ENCODE data around the gene SUMO2. TPM values are rescaled to one million over a fixed set of nuclear protein-coding genes. Genes with fewer than 3 reads are reported as not detected.

SUMO2 gene
- total and polyA plus RNA-seq, 2 of the 13 experiments (the other 11 are each of a cell fraction or from before 2014, with no cell fraction given) = 337 to 553 TPM

DNA sequence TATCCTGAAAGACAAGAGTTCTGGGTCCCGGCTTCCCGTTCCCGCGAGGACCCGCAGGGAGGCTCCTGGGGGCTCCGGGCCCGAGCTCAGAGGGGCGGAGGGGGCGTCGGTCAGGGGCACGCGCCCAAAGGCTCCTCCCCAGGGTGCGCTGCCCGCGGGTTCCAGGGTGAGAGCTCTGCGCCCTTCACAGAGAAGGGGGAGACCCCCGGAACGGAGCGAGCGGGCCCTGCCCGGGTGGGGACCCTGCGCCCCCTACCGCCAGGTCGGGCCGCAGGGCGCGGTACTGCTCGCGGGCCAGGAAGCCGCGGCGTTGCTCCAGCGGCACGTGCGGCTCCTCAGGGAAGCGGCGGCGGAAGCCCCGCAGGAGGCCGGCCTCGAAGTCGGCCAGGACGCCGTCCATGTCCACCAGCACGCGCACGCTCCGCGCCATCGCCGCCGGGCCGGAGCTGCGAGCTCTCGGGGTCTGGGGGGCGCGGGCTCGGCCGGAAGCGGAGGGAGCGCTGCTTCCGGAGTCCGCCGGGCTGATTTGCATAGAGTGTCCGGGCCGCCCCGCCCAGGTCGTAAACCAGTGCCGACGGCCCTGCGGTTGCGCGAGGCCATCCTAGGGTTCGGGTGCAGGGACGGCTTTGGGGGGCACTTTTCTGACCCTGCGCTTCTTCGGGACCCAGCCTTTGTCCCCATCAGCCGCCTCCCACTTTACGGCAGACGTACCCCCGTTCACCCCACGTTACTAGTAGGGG is 51.3 kb downstream of the SUMO2 start, which contains the start of gene NT5C (continued):
- TF ChIP-seq, protein P1, sequence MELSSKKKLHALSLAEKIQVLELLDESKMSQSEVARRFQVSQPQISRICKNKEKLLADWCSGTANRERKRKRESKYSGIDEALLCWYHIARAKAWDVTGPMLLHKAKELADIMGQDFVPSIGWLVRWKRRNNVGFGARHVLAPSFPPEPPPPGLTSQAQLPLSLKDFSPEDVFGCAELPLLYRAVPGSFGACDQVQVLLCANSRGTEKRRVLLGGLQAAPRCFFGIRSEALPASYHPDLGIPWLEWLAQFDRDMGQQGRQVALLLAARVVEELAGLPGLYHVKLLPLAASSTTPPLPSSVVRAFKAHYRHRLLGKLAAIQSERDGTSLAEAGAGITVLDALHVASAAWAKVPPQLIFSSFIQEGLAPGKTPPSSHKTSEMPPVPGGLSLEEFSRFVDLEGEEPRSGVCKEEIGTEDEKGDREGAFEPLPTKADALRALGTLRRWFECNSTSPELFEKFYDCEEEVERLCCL (CRISPR knock-in tag; IDR thresholded peaks at IDR 0.05; ENCODE audit: borderline replicate concordance) = no peak
- TF ChIP-seq SRSF9 (IDR thresholded peaks at IDR 0.05; ENCODE audit: borderline replicate concordance, insufficient read depth, low read depth, low read length, poor library complexity, severe bottlenecking) (no peak), HDAC1 (CRISPR knock-in tag; IDR thresholded peaks at IDR 0.05) (peak; percentile 53; the same call in 1 of the 2 replicates), ZNF446 (CRISPR knock-in tag; IDR thresholded peaks at IDR 0.05) (peak; percentile 77; the same call in 1 of the 2 replicates), ZNF570 (CRISPR knock-in tag; IDR thresholded peaks at IDR 0.05; ENCODE audit: borderline replicate concordance) (peak; percentile 76; the same call in 1 of the 2 replicates), ZNF180 (CRISPR knock-in tag; IDR thresholded peaks at IDR 0.05; ENCODE audit: borderline replicate concordance, low read depth) (0 out of 2 replicates have a peak, but pooled peaks have one; percentile 18), CBX1 (IDR thresholded peaks at IDR 0.05; ENCODE audit: low read depth) (peak; percentile 83), ZNF431 (CRISPR knock-in tag; IDR thresholded peaks at IDR 0.05; ENCODE audit: borderline replicate concordance, low read depth) (peak; percentile 54; the same call in 1 of the 2 replicates), KDM3A (CRISPR knock-in tag; IDR thresholded peaks at IDR 0.05; ENCODE audit: low read depth) (no peak), TBX2 (CRISPR knock-in tag; IDR thresholded peaks at IDR 0.05; ENCODE audit: borderline replicate concordance) (peak; percentile 71), BCL6 (CRISPR knock-in tag; IDR thresholded peaks at IDR 0.05) (peak; percentile 6; the same call in 1 of the 2 replicates), FIP1L1 (IDR thresholded peaks at IDR 0.05; ENCODE audit: borderline replicate concordance, insufficient read depth, low read depth, low read length) (no peak), KLF12 (CRISPR knock-in tag; IDR thresholded peaks at IDR 0.05; ENCODE audit: borderline replicate concordance) (peak; percentile 89; the same call in 1 of the 2 replicates), TBL1XR1 (IDR thresholded peaks at IDR 0.05; ENCODE audit: borderline replicate concordance, low read length, partially characterized antibody) (no peak)
- TF ChIP-seq, protein P2, sequence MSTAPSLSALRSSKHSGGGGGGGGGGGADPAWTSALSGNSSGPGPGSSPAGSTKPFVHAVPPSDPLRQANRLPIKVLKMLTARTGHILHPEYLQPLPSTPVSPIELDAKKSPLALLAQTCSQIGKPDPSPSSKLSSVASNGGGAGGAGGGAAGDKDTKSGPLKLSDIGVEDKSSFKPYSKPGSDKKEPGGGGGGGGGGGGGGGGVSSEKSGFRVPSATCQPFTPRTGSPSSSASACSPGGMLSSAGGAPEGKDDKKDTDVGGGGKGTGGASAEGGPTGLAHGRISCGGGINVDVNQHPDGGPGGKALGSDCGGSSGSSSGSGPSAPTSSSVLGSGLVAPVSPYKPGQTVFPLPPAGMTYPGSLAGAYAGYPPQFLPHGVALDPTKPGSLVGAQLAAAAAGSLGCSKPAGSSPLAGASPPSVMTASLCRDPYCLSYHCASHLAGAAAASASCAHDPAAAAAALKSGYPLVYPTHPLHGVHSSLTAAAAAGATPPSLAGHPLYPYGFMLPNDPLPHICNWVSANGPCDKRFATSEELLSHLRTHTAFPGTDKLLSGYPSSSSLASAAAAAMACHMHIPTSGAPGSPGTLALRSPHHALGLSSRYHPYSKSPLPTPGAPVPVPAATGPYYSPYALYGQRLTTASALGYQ (CRISPR knock-in tag; IDR thresholded peaks at IDR 0.05) = peak; percentile 27; the same call in 1 of the 2 replicates
- TF ChIP-seq, protein P3, sequence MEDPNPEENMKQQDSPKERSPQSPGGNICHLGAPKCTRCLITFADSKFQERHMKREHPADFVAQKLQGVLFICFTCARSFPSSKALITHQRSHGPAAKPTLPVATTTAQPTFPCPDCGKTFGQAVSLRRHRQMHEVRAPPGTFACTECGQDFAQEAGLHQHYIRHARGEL (CRISPR knock-in tag; IDR thresholded peaks at IDR 0.05) = peak; percentile 78; the same call in 1 of the 2 replicates
- TF ChIP-seq, protein P4, sequence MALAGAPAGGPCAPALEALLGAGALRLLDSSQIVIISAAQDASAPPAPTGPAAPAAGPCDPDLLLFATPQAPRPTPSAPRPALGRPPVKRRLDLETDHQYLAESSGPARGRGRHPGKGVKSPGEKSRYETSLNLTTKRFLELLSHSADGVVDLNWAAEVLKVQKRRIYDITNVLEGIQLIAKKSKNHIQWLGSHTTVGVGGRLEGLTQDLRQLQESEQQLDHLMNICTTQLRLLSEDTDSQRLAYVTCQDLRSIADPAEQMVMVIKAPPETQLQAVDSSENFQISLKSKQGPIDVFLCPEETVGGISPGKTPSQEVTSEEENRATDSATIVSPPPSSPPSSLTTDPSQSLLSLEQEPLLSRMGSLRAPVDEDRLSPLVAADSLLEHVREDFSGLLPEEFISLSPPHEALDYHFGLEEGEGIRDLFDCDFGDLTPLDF (CRISPR knock-in tag; IDR thresholded peaks at IDR 0.05) = peak; percentile 64

Measured in HepG2 (cell line).